K562 (cell line): ENCODE data around the gene SLC26A3. TPM values are rescaled to one million over a fixed set of nuclear protein-coding genes. Genes with fewer than 3 reads are reported as not detected.
A peak's percentile ranks its signal among the peaks of the same experiment; 100 is the strongest.

Experiments used
- ELF1 ChIP-seq: fragments of 200-800 bp; sonication (Bioruptor generic); IDR thresholded peaks from 2 replicates; pipeline ENCODE4 v1.6.1; 2016; ENCODE audit warnings: missing genetic modification characterization, missing compliant biosample characterization
- HIVEP1 ChIP-seq: fragments of 250-450 bp; sonication (Bioruptor Pico); IDR thresholded peaks from 2 replicates; pipeline ENCODE4 v1.4.0; 2020; ENCODE audit warnings: mild to moderate bottlenecking
- NCOA1 ChIP-seq: fragments of 450-650 bp; IDR thresholded peaks from 2 replicates; pipeline ENCODE4 v1.6.1; 2016; ENCODE audit warnings: low read depth
- PKNOX1 ChIP-seq: fragments of 450-650 bp; IDR thresholded peaks from 2 replicates; pipeline ENCODE4 v1.6.1; 2016
- POLR2G ChIP-seq: fragments of 200-400 bp; formaldehyde crosslinking; IDR thresholded peaks from 2 replicates; pipeline ENCODE4 v1.6.1; 2017; ENCODE audit warnings: low read depth, mild to moderate bottlenecking, antibody characterized with exemption, low read length, moderate library complexity
- PTRF ChIP-seq: fragments of 450-650 bp; IDR thresholded peaks from 2 replicates; pipeline ENCODE4 v1.6.1; 2016; ENCODE audit warnings: mild to moderate bottlenecking, missing genetic modification characterization, missing compliant biosample characterization
- RHOXF2B ChIP-seq: fragments of 250-450 bp; sonication (Bioruptor Pico); conservative IDR thresholded peaks from 2 replicates; pipeline ENCODE4 v1.5.1; 2021
- SAP30 ChIP-seq: fragments of 200-600 bp; sonication (generic); IDR thresholded peaks from 2 replicates; pipeline ENCODE4 v1.6.1; 2012; ENCODE audit warnings: borderline replicate concordance, low read depth, mild to moderate bottlenecking, moderate library complexity, low read length, control low read depth, inconsistent platforms; ENCODE audit not compliant: insufficient read depth, poor library complexity, severe bottlenecking
- SMAD2 ChIP-seq: fragments of 150-350 bp; IDR thresholded peaks from 2 replicates; pipeline ENCODE4 v1.6.1; 2014; ENCODE audit warnings: low read depth, mild to moderate bottlenecking, low read length
- SMAD4 ChIP-seq: fragments of 250-450 bp; sonication (Bioruptor Pico); conservative IDR thresholded peaks from 2 replicates; pipeline ENCODE4 v1.8.0; 2021; ENCODE audit warnings: inconsistent platforms, mild to moderate bottlenecking, moderate library complexity
- SMARCA4 ChIP-seq: fragments of 450-650 bp; IDR thresholded peaks from 2 replicates; pipeline ENCODE4 v1.6.1; 2016
- TAF7 ChIP-seq: fragments of 450-650 bp; IDR thresholded peaks from 2 replicates; pipeline ENCODE4 v1.6.1; 2016; ENCODE audit warnings: missing genetic modification characterization, missing compliant biosample characterization
- TEAD1 ChIP-seq, 2 experiments: fragments of 450-650 bp in 1 of 2; sonication (generic) in 1 of 2; formaldehyde crosslinking; IDR thresholded peaks; 2 replicates each; pipeline versions ENCODE4 v1.4.0 to v1.8.0; 2020 to 2022; ENCODE audit warnings: mild to moderate bottlenecking in 2 of 2, missing genetic modification reagents in 1 of 2
- THRAP3 ChIP-seq: fragments of 450-650 bp; IDR thresholded peaks from 2 replicates; pipeline ENCODE4 v1.6.1; 2016; ENCODE audit warnings: mild to moderate bottlenecking, inconsistent platforms, borderline replicate concordance
- ZBTB33 ChIP-seq: sonication (generic); formaldehyde crosslinking; IDR thresholded peaks from 2 replicates; pipeline ENCODE4 v1.8.1; 2023; ENCODE audit warnings: mild to moderate bottlenecking, missing genetic modification reagents
- ZFP30 ChIP-seq: fragments of 250-450 bp; sonication (Bioruptor Pico); IDR thresholded peaks from 2 replicates; pipeline ENCODE4 v1.8.0; 2022; ENCODE audit warnings: moderate library complexity, mild to moderate bottlenecking, inconsistent platforms, borderline replicate concordance
- ZNF124 ChIP-seq: sonication (generic); formaldehyde crosslinking; IDR thresholded peaks from 2 replicates; pipeline ENCODE4 v1.8.1; 2022; ENCODE audit warnings: missing genetic modification reagents
- ZNF24 ChIP-seq: fragments of 450-650 bp; IDR thresholded peaks from 2 replicates; pipeline ENCODE4 v1.6.1; 2016
- ZSCAN29 ChIP-seq: fragments of 450-650 bp; IDR thresholded peaks from 2 replicates; pipeline ENCODE4 v1.6.1; 2017
- polyA plus RNA-seq, 8 experiments: library from polyadenylated mRNA; depleted of rRNA in 4 of 8; stranded (reverse) in 5 of 8; unstranded in 3 of 8; fragments of >200 nt; fragmentation: Nextera tagmentation in 2 of 8; fragmentation: Illumina TruSeq in 1 of 8; extraction: Ambion mirVana in 2 of 8; extraction: Trizol in 1 of 8; gene quantifications; 2 replicates each; pipeline versions ENCODE4 v1.2.1 to v1.2.3, GENCODE V29; 2011 to 2014; ENCODE audit warnings: inconsistent platforms in 1 of 8, missing spikeins in 1 of 8
- total RNA-seq, 7 experiments: library from RNA; depleted of rRNA in 6 of 7; stranded (reverse); fragments of >200 nt in 6 of 7; fragmentation: Illumina TruSeq in 2 of 7; extraction: Trizol in 2 of 7; gene quantifications; 2 replicates each; pipeline versions ENCODE4 v1.2.1 to v1.2.3, GENCODE V29; 2011 to 2021; ENCODE audit warnings: low replicate concordance in 1 of 7
- TF ChIP-seq, protein P1 (sequence below): IDR thresholded peaks from 3 replicates; pipeline ENCODE4 v1.6.1; 2011; ENCODE audit warnings: borderline replicate concordance, mild to moderate bottlenecking, moderate library complexity; ENCODE audit not compliant: insufficient read length; ENCODE audit errors: extremely low read depth
- TF ChIP-seq, protein P2 (sequence below), 2 experiments: fragments of 450-650 bp in 1 of 2; sonication (generic) in 1 of 2; formaldehyde crosslinking; conservative IDR thresholded peaks; 2 replicates each; pipeline versions ENCODE4 v1.4.0 to v1.8.1; 2020 to 2022; ENCODE audit warnings: mild to moderate bottlenecking in 1 of 2, missing genetic modification reagents in 1 of 2

Gene SLC26A3
- total and polyA plus RNA-seq, 9 of the 15 experiments (the other 6 are each of a cell fraction or from before 2014, with no cell fraction given) = 0.86 TPM; not detected in 8

GRCh38 chr7:107742678-107743566 lies 60.1 kb downstream of the SLC26A3 start (continued):
- TF ChIP-seq ZBTB33 (CRISPR knock-in tag) (no peak), ZNF24 (no peak; the same call in 1 of the 2 replicates), RHOXF2B (CRISPR knock-in tag) (peak; percentile 78; the same call in 1 of the 2 replicates), SAP30 (peak; percentile 22), SMARCA4 (peak; percentile 68), PKNOX1 (peak; percentile 63; the same call in 1 of the 2 replicates), THRAP3 (peak; percentile 89; the same call in 1 of the 2 replicates), HIVEP1 (no peak), PTRF (tag) (no peak), ZSCAN29 (0 out of 2 replicates have a peak, but pooled peaks have one; percentile 10), SMAD4 (CRISPR knock-in tag) (no peak), TAF7 (tag) (peak; percentile 67; the same call in 1 of the 2 replicates), ZNF124 (CRISPR knock-in tag) (no peak), NCOA1 (0 out of 2 replicates have a peak, but pooled peaks have one; percentile 9), ELF1 (tag) (no peak), TEAD1 (CRISPR knock-in tag; IDR thresholded peaks at IDR 0.05) (peak in 1 of 2 experiments; percentile 70; a peak in 1 of 4 replicates), POLR2G (no peak; the same call in 1 of the 2 replicates), SMAD2 (0 out of 2 replicates have a peak, but pooled peaks have one; percentile 8), ZFP30 (CRISPR knock-in tag) (no peak)
- TF ChIP-seq, protein P1, sequence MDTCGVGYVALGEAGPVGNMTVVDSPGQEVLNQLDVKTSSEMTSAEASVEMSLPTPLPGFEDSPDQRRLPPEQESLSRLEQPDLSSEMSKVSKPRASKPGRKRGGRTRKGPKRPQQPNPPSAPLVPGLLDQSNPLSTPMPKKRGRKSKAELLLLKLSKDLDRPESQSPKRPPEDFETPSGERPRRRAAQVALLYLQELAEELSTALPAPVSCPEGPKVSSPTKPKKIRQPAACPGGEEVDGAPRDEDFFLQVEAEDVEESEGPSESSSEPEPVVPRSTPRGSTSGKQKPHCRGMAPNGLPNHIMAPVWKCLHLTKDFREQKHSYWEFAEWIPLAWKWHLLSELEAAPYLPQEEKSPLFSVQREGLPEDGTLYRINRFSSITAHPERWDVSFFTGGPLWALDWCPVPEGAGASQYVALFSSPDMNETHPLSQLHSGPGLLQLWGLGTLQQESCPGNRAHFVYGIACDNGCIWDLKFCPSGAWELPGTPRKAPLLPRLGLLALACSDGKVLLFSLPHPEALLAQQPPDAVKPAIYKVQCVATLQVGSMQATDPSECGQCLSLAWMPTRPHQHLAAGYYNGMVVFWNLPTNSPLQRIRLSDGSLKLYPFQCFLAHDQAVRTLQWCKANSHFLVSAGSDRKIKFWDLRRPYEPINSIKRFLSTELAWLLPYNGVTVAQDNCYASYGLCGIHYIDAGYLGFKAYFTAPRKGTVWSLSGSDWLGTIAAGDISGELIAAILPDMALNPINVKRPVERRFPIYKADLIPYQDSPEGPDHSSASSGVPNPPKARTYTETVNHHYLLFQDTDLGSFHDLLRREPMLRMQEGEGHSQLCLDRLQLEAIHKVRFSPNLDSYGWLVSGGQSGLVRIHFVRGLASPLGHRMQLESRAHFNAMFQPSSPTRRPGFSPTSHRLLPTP = no peak
- TF ChIP-seq, protein P2, sequence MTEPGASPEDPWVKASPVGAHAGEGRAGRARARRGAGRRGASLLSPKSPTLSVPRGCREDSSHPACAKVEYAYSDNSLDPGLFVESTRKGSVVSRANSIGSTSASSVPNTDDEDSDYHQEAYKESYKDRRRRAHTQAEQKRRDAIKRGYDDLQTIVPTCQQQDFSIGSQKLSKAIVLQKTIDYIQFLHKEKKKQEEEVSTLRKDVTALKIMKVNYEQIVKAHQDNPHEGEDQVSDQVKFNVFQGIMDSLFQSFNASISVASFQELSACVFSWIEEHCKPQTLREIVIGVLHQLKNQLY (CRISPR knock-in tag; conservative IDR thresholded peaks at IDR 0.05) = peak in 1 of 2 experiments; percentile 85; a peak in 2 of 4 replicates
